Neutrophil (primary cell): ENCODE data around the gene PLD1.

ENCODE experiments used
- H3K27ac ChIP-seq: fragments of 200-600 bp; sonication (generic); 2 replicates; pipeline ENCODE4 v1.5.1; 2016; ENCODE audit warnings: mild to moderate bottlenecking, moderate library complexity
- H3K27me3 ChIP-seq: fragments of 200-600 bp; sonication (generic); 2 replicates; pipeline ENCODE4 v1.6.0; 2016; ENCODE audit warnings: mild to moderate bottlenecking
- H3K36me3 ChIP-seq: fragments of 200-600 bp; sonication (generic); 2 replicates; pipeline ENCODE4 v1.5.1; 2017
- H3K4me1 ChIP-seq, 2 experiments: fragments of 200-600 bp in 1 of 2; sonication (generic) in 1 of 2; 1 replicate in 1 of 2; 2 replicates in 1 of 2; pipeline versions ENCODE4 v1.5.1 to v1.6.1; 2013 to 2016; ENCODE audit warnings: low read depth in 1 of 2, low read length in 1 of 2, mild to moderate bottlenecking in 1 of 2, moderate library complexity in 1 of 2; ENCODE audit not compliant: control insufficient read depth in 1 of 2, insufficient read depth in 1 of 2
- H3K4me3 ChIP-seq, 2 experiments: fragments of 200-600 bp in 1 of 2; sonication (generic) in 1 of 2; 1 replicate in 1 of 2; 2 replicates in 1 of 2; pipeline ENCODE4 v1.5.1; 2013 to 2016; ENCODE audit warnings: low read depth in 1 of 2, low read length in 1 of 2, mild to moderate bottlenecking in 1 of 2, moderate library complexity in 1 of 2
- H3K9me3 ChIP-seq: fragments of 200-600 bp; sonication (generic); 2 replicates; pipeline ENCODE4 v1.5.1; 2016
- TF ChIP-seq, protein P1 (sequence below): fragments of 200-600 bp; sonication (generic); IDR thresholded peaks from 2 replicates; pipeline ENCODE4 v1.5.1; 2016; ENCODE audit warnings: antibody characterized with exemption

The PLD1 gene

DNA sequence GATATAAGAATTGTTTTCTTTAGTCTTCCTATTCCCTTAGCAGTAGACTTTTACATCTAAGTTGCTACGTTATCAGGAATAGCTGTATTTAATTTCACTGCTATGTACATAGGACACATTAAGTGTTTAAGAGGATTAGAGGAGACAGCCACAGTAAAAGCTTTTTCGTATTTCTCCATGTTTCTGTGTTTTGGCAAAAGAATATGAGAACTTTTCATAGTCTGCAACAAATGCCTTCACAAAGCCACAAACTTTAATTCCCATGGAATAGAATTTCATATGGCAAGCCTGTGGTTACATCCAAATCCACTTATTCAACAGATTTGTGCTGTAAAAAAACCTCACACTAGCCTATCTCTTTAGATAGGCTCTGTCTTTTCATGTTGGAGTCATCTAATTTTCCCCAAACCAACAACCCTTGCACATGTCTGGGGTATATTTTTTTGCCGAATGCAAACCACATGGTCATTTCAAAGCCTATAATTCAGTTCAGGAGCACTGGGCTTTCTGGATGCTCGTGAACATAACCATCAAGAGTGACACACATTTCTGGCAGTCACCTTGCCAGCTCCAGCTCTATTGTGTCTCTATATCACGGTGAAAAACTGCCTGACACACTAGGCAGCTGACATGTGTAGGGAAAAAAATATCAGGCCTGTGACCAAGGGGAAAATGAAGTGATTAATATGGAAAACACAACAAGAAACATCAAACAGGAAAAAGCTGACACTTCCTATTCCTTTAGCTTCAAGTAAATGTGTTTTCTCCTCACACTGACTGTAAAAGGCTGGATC is 19.2 kb downstream of the PLD1 start:
- Histone ChIP-seq H3K27me3 (no peaks in the 10 kb centered on the region), H3K27ac (peak overlapping the region; percentile 57), H3K4me1 (peaks cover 4 to 31% of the 10 kb centered on the region in 2 experiments)

DNA sequence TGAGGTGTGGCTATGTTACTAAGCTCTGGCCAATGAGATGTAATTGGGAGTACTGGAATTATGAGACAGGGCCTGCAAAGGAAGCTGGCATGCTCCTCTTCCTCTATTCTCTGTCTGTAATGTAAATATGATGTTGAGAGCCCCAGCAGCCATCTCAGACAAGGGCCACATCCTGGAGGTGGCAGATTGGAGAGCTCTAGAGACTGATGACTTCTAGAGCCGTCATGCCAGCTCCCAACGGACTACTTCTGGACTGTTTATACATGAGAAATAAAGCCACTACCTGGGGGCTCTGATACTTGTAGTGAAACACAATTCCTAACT is 19.7 kb downstream of the PLD1 start:
- H3K4me3 ChIP-seq, result no peak overlapping the region
- H3K27ac ChIP-seq, result peak overlapping the region; percentile 57
- H3K4me1 ChIP-seq, result peaks cover 4 to 31% of the 10 kb centered on the region in 2 experiments
- TF ChIP-seq, protein P1, sequence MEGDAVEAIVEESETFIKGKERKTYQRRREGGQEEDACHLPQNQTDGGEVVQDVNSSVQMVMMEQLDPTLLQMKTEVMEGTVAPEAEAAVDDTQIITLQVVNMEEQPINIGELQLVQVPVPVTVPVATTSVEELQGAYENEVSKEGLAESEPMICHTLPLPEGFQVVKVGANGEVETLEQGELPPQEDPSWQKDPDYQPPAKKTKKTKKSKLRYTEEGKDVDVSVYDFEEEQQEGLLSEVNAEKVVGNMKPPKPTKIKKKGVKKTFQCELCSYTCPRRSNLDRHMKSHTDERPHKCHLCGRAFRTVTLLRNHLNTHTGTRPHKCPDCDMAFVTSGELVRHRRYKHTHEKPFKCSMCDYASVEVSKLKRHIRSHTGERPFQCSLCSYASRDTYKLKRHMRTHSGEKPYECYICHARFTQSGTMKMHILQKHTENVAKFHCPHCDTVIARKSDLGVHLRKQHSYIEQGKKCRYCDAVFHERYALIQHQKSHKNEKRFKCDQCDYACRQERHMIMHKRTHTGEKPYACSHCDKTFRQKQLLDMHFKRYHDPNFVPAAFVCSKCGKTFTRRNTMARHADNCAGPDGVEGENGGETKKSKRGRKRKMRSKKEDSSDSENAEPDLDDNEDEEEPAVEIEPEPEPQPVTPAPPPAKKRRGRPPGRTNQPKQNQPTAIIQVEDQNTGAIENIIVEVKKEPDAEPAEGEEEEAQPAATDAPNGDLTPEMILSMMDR, result no peak
- no peaks in the 10 kb centered on the region for H3K27me3 ChIP-seq
- H3K36me3 ChIP-seq, result peaks cover 5% of the 10 kb centered on the region
- H3K9me3 ChIP-seq, result no peaks in the 10 kb centered on the region

More for the DNA sequence above, 19.2 kb downstream of the PLD1 start:
- Histone ChIP-seq H3K9me3 (no peaks in the 10 kb centered on the region), H3K36me3 (peaks cover 5% of the 10 kb centered on the region), H3K4me3 (no peak overlapping the region)
- TF ChIP-seq, protein P1, result no peak

DNA sequence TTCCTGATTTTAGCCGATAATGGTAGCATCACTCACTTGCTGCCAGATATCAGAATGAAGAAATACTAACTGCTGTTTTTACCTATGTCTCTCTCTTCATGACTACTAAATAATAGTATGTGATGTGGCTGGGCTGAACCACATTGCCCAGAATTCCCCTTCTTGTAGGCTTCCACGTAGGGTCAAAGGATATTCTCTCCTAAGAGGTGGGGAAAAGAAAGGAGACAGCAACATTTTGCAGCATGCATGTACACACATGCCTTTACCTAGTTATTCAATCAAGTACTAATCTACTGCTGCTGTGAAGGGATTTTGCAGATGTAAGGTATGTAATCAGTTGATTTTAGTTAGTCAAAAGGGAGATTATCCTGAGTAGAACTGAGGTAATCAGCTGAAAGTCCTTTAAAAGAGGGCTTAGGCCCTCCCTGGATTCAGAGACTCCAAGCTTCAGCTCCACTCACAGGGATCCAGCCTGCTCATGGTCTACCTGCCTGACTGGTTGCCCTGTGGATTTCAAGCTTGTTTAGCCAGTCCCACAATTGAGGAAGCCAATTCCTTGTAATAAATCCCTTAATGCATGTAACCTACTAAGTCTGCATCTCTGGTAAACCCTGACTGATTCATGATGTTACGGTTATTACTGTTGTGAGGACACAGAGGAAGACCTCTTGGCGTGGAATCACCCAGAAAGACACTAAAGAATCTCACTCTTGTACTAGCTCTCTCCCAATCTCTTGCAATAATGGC is 20.4 kb downstream of the PLD1 start:
- H3K9me3 ChIP-seq, result no peaks in the 10 kb centered on the region
- peak overlapping the region; percentile 57 for H3K27ac ChIP-seq
- TF ChIP-seq, protein P1, result no peak
- H3K36me3 ChIP-seq, result peaks cover 5% of the 10 kb centered on the region
- H3K4me3 ChIP-seq, result no peak overlapping the region
- peaks cover 4 to 31% of the 10 kb centered on the region in 2 experiments for H3K4me1 ChIP-seq
- H3K27me3 ChIP-seq, result no peaks in the 10 kb centered on the region

DNA sequence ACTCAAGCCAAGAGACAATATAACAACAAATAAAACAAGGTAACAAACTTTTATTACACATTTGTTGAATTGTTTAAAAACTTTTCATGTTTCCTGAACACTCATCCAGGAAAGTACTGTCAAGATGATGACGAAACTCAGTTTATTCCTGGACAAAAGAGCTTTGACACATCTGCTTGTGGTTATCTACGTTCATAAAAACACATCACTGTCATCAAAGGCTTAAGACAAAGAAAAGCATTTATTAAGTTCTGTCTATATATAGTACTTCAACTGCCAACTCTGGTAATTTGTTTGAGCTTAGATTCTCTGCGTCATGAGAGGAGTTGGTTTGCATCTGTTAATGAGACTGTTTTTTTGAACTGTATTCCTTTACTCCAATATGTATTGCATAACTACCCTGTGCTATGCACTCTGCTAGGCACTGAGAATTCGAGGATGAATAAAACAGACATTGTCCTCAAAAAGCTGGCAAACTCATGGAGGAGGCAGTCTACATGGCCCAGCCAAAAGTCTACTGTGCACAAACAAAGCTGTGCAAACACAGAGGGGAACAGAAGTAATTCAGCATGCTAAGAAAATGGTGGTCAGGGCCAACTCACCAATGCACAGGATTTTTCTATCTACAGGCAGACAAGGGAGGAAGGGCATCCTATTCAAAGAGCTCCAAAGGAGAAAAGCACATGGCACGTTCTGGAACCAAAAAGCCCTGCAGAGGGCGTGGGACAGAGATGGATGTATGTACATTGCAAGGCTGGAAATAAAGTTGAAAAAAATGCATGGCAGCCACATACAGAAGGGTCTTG is 21.5 kb downstream of the PLD1 start:
- H3K4me3 ChIP-seq, result no peak overlapping the region
- H3K9me3 ChIP-seq, result no peaks in the 10 kb centered on the region
- peak overlapping the region; percentile 57 for H3K27ac ChIP-seq
- H3K36me3 ChIP-seq, result peaks cover 5% of the 10 kb centered on the region
- H3K27me3 ChIP-seq, result no peaks in the 10 kb centered on the region
- TF ChIP-seq, protein P1, result no peak
- peaks cover 7 to 34% of the 10 kb centered on the region in 2 experiments for H3K4me1 ChIP-seq

DNA sequence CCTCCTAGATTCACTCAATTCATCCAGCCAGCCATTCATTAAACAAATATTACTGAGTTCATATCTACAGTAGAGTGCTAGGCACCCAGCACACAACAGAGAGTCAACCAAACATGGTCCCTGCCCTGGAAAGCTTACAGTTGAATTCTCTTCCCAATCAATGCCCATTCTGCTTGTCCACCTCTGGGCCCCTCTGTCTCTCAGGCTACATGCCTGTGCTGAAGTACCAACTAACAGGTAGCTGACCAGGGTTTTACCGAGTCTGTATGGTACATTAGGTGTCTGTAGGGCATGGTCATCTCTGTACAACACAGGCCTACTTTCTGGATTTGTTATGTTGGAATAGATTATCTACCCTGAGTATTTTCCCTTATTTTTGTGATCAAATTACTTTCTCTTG is 23.3 kb downstream of the PLD1 start:
- TF ChIP-seq, protein P1, result no peak
- peaks cover 20 to 41% of the 10 kb centered on the region in 2 experiments for H3K4me1 ChIP-seq
- no peaks in the 10 kb centered on the region for H3K9me3 ChIP-seq
- no peak overlapping the region for H3K27ac ChIP-seq
- peaks cover 5% of the 10 kb centered on the region for H3K36me3 ChIP-seq
- no peaks in the 10 kb centered on the region for H3K27me3 ChIP-seq
- H3K4me3 ChIP-seq, result no peak overlapping the region
